ENCODE measurements around the gene SDK2. TPM values are rescaled to one million over a fixed set of nuclear protein-coding genes. Genes with fewer than 3 reads are reported as not detected.

SDK2 gene
- total and polyA plus RNA-seq, 4 donors = 0.15 to 5.3 (median 2.5) TPM

- 98 to 99% methylated on average over 3 of the region's 3 CpGs for WGBS, 2 donors
- no peaks in the 10 kb centered on the region for H3K4me1 ChIP-seq (ENCODE audit: control insufficient read depth in 1 of 2, insufficient read depth in 2 of 2, low read length in 2 of 2)
- no peak overlapping the region for H3K4me3 ChIP-seq (ENCODE audit: low read length in 2 of 2)
- H3K27me3 ChIP-seq (ENCODE audit: control insufficient read depth in 1 of 2, insufficient read depth in 2 of 2, low read length in 1 of 2) = no peaks in the 10 kb centered on the region
- ATAC-seq (ENCODE audit: low FRiP score) (no peak), DNase-seq (no peak)
- H3K36me3 ChIP-seq (ENCODE audit: control insufficient read depth in 1 of 2, insufficient read depth in 2 of 2, low read length in 1 of 2) = no peaks in the 10 kb centered on the region
- no peaks in the 10 kb centered on the region for H3K9me3 ChIP-seq (ENCODE audit: control insufficient read depth, low read length)
- intact Hi-C loops (cut with DNase I) = no loop called here
- no peak overlapping the region for H3K27ac ChIP-seq (ENCODE audit: low read depth in 1 of 2, low read length in 2 of 2)
These were observed 192.2 kb downstream of the SDK2 start for GRCh38 chr17:73452009-73452408.

- ATAC-seq (ENCODE audit: low FRiP score) = peak; percentile 8
- H3K27me3 ChIP-seq (ENCODE audit: control insufficient read depth in 1 of 2, insufficient read depth in 2 of 2, low read length in 1 of 2) = no peaks in the 10 kb centered on the region
These were observed 196.9 kb downstream of the SDK2 start for GRCh38 chr17:73447319-73447718.

GRCh38 chr17:73446617-73447016 lies 197.6 kb downstream of the SDK2 start:
- no peak for ATAC-seq (ENCODE audit: low FRiP score)
- intact Hi-C loops (cut with DNase I) = no loop called here
- WGBS, 2 donors = 73 to 75% methylated on average over 9 of the region's 9 CpGs
- no peak for DNase-seq
- Histone ChIP-seq H3K9me3 (ENCODE audit: control insufficient read depth, low read length) (no peaks in the 10 kb centered on the region), H3K27ac (ENCODE audit: low read depth in 1 of 2, low read length in 2 of 2) (no peak overlapping the region), H3K4me3 (ENCODE audit: low read length in 2 of 2) (no peak overlapping the region), H3K36me3 (ENCODE audit: control insufficient read depth in 1 of 2, insufficient read depth in 2 of 2, low read length in 1 of 2) (no peaks in the 10 kb centered on the region), H3K27me3 (ENCODE audit: control insufficient read depth in 1 of 2, insufficient read depth in 2 of 2, low read length in 1 of 2) (no peaks in the 10 kb centered on the region), H3K4me1 (ENCODE audit: control insufficient read depth in 1 of 2, insufficient read depth in 2 of 2, low read length in 2 of 2) (no peaks in the 10 kb centered on the region)

More at GRCh38 chr17:73447319-73447718, 196.9 kb downstream of the SDK2 start:
- no peak overlapping the region for H3K4me3 ChIP-seq (ENCODE audit: low read length in 2 of 2)
- no peak for DNase-seq
- intact Hi-C loops (cut with DNase I) = no loop called here
- no peak overlapping the region for H3K27ac ChIP-seq (ENCODE audit: low read depth in 1 of 2, low read length in 2 of 2)
- H3K4me1 ChIP-seq (ENCODE audit: control insufficient read depth in 1 of 2, insufficient read depth in 2 of 2, low read length in 2 of 2) = no peaks in the 10 kb centered on the region
- H3K36me3 ChIP-seq (ENCODE audit: control insufficient read depth in 1 of 2, insufficient read depth in 2 of 2, low read length in 1 of 2) = no peaks in the 10 kb centered on the region
- 78 to 81% methylated on average over 18 of the region's 18 CpGs for WGBS, 2 donors
- H3K9me3 ChIP-seq (ENCODE audit: control insufficient read depth, low read length) = no peaks in the 10 kb centered on the region

DNA sequence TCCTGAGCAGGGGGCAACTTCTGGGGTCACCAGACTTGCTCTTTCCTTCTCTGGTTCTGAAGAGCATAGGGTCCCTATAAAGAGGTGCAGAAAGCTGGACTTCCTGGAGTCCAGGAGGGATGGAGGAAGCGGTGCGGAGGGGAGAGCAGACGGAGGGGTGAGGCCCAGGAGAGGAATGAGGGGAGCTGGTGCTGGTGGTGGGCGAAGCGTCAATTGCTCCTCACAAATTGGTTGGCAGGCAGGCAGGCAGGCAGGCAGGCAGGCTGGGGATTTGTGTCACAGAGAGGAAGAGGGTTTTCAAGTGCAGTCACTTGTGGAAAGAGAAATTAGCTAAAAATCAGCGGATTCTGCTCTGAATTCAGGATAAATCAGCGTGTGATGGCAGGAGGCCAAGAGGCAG lies 198.8 kb downstream of the SDK2 start:
- WGBS, 2 donors = 88 to 90% methylated on average over 7 of the region's 7 CpGs

DNA sequence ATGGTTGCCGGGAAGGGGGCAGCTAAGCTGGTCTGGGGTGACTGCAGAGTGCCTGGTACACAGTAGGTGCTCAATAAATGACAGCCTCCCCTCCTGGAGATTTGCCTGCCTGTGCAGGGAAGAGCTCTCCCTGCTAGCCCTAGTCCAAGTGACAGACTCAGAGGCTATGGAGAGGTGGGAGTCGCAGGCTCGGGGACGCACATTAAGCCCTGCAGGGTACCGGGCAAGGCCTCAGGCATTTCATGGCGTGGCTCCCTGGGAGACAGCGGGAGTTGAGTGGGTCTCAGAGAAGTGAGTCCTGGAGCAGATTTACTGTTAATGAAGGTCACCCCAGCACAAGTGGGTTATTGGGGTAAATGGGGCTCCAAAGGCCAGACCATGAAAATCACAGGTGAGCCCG lies 200.2 kb downstream of the SDK2 start:
- Histone ChIP-seq H3K4me1 (ENCODE audit: control insufficient read depth in 1 of 2, insufficient read depth in 2 of 2, low read length in 2 of 2) (no peaks in the 10 kb centered on the region), H3K27ac (ENCODE audit: low read depth in 1 of 2, low read length in 2 of 2) (no peak overlapping the region), H3K4me3 (ENCODE audit: low read length in 2 of 2) (no peak overlapping the region), H3K27me3 (ENCODE audit: control insufficient read depth in 1 of 2, insufficient read depth in 2 of 2, low read length in 1 of 2) (no peaks in the 10 kb centered on the region), H3K36me3 (ENCODE audit: control insufficient read depth in 1 of 2, insufficient read depth in 2 of 2, low read length in 1 of 2) (no peaks in the 10 kb centered on the region), H3K9me3 (ENCODE audit: control insufficient read depth, low read length) (no peaks in the 10 kb centered on the region)
- ATAC-seq (ENCODE audit: low FRiP score) (no peak), DNase-seq (no peak)
- intact Hi-C loops (cut with DNase I) = no loop called here
- WGBS, 2 donors = 95 to 99% methylated on average over 8 of the region's 8 CpGs

More for the DNA sequence above, 198.8 kb downstream of the SDK2 start:
- no peak for ATAC-seq (ENCODE audit: low FRiP score)
- no peak overlapping the region for H3K4me3 ChIP-seq (ENCODE audit: low read length in 2 of 2)
- H3K4me1 ChIP-seq (ENCODE audit: control insufficient read depth in 1 of 2, insufficient read depth in 2 of 2, low read length in 2 of 2) = no peaks in the 10 kb centered on the region
- H3K27me3 ChIP-seq (ENCODE audit: control insufficient read depth in 1 of 2, insufficient read depth in 2 of 2, low read length in 1 of 2) = no peaks in the 10 kb centered on the region
- no peaks in the 10 kb centered on the region for H3K9me3 ChIP-seq (ENCODE audit: control insufficient read depth, low read length)
- no peak overlapping the region for H3K27ac ChIP-seq (ENCODE audit: low read depth in 1 of 2, low read length in 2 of 2)
- H3K36me3 ChIP-seq (ENCODE audit: control insufficient read depth in 1 of 2, insufficient read depth in 2 of 2, low read length in 1 of 2) = no peaks in the 10 kb centered on the region
- intact Hi-C loops (cut with DNase I) = no loop called here
- no peak for DNase-seq

DNA sequence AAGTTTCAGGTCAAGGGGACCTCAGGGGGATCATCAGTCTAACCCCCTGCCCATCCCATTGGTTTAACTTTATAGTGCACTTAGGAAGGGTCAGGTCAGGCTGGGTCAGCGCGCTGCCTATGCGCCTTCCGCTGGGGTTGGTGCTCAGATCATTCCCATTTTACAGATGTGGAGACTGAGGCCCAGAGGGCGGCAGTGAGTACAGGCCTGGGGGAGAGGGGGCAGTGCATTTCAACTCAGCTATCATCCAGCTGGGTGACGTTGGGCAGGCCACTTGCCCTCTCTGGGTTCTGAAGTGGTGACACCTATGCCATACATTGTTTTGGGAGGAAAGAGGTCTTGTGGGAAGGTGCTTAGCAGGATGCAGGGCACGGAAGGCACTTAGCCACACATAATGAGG lies 204.6 kb downstream of the SDK2 start:
- WGBS, 2 donors = 97% methylated on average over 7 of the region's 7 CpGs

DNA sequence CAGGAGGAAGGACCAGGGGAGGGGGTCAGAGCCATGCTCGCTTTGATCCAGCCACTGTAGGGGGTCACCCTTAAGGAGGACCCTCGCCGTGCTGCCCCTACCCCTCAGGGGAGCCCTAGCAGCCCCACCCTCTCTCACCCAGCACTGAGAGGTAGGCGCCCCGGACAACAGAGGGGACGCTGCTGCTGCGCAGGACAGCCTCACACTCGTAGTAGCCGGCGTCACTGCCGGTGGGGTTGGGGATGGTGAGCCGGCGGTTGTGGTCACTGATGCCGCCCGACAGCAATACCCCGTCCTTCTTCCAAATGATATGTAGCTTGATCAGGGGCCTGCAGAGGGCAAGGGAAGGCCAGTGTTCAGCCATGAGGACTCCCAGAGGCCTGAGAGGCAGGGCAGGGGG lies 206.4 kb downstream of the SDK2 start:
- Histone ChIP-seq H3K36me3 (ENCODE audit: control insufficient read depth in 1 of 2, insufficient read depth in 2 of 2, low read length in 1 of 2) (no peaks in the 10 kb centered on the region), H3K27ac (ENCODE audit: low read depth in 1 of 2, low read length in 2 of 2) (no peak overlapping the region), H3K9me3 (ENCODE audit: control insufficient read depth, low read length) (no peaks in the 10 kb centered on the region), H3K4me1 (ENCODE audit: control insufficient read depth in 1 of 2, insufficient read depth in 2 of 2, low read length in 2 of 2) (no peaks in the 10 kb centered on the region), H3K27me3 (ENCODE audit: control insufficient read depth in 1 of 2, insufficient read depth in 2 of 2, low read length in 1 of 2) (no peaks in the 10 kb centered on the region), H3K4me3 (ENCODE audit: low read length in 2 of 2) (no peak overlapping the region)
- ATAC-seq (ENCODE audit: low FRiP score) (no peak), DNase-seq (no peak)
- 91 to 94% methylated on average over 16 of the region's 16 CpGs for WGBS, 2 donors
- intact Hi-C loops (cut with DNase I) = no loop called here

More for the DNA sequence above, 204.6 kb downstream of the SDK2 start:
- no peaks in the 10 kb centered on the region for H3K4me1 ChIP-seq (ENCODE audit: control insufficient read depth in 1 of 2, insufficient read depth in 2 of 2, low read length in 2 of 2)
- DNase-seq (no peak), ATAC-seq (ENCODE audit: low FRiP score) (no peak)
- no peaks in the 10 kb centered on the region for H3K9me3 ChIP-seq (ENCODE audit: control insufficient read depth, low read length)
- intact Hi-C loops (cut with DNase I) = no loop called here
- no peaks in the 10 kb centered on the region for H3K27me3 ChIP-seq (ENCODE audit: control insufficient read depth in 1 of 2, insufficient read depth in 2 of 2, low read length in 1 of 2)
- no peak overlapping the region for H3K4me3 ChIP-seq (ENCODE audit: low read length in 2 of 2)
- H3K36me3 ChIP-seq (ENCODE audit: control insufficient read depth in 1 of 2, insufficient read depth in 2 of 2, low read length in 1 of 2) = no peaks in the 10 kb centered on the region
- no peak overlapping the region for H3K27ac ChIP-seq (ENCODE audit: low read depth in 1 of 2, low read length in 2 of 2)

DNA sequence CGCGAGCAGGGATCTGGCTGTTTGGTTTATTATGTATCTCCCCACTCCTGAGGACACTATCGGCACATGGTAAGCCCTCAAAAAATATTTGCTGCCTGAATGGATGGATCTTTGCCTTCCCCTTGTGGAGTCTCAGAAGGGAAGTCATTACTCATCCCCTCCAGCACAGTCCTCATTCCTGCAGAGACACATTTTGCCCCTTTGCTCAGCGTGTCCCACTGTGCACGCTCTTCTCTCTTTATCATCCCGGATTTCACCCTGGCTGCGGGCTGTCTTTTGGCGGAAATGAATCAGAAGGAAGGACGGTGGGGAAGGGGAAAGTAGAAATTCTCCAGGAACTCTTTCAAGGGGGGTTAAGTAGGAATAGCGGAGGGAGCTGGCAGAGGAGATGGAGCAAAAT lies 207.3 kb downstream of the SDK2 start:
- intact Hi-C loops (cut with DNase I) = no loop called here
- WGBS, 2 donors = 58 to 70% methylated on average over 10 of the region's 10 CpGs
- H3K27ac ChIP-seq (ENCODE audit: low read depth in 1 of 2, low read length in 2 of 2) = no peak overlapping the region
- H3K9me3 ChIP-seq (ENCODE audit: control insufficient read depth, low read length) = no peaks in the 10 kb centered on the region
- no peak overlapping the region for H3K4me3 ChIP-seq (ENCODE audit: low read length in 2 of 2)
- no peaks in the 10 kb centered on the region for H3K4me1 ChIP-seq (ENCODE audit: control insufficient read depth in 1 of 2, insufficient read depth in 2 of 2, low read length in 2 of 2)
- no peaks in the 10 kb centered on the region for H3K27me3 ChIP-seq (ENCODE audit: control insufficient read depth in 1 of 2, insufficient read depth in 2 of 2, low read length in 1 of 2)
- ATAC-seq (ENCODE audit: low FRiP score) (no peak), DNase-seq (no peak)
- no peaks in the 10 kb centered on the region for H3K36me3 ChIP-seq (ENCODE audit: control insufficient read depth in 1 of 2, insufficient read depth in 2 of 2, low read length in 1 of 2)

DNA sequence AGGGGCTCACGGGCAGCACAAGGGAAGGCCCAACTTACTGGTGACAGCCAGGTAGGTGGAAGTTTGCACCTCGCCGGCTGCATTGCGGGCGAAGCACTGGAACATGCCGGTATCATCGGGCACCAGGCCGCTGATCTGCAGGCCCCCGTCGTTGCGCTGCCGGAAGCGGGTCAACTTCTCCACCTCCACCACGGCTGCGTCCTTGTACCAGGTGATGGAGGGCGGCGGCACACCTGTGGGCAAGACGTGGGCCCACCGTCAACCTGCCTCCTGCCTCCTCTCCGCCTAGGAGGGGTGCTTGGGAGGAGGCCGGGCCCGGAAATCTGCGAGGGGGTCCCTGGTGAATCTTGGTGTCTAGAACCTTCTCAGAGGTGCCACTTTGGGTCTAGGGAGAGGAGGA lies 208.8 kb downstream of the SDK2 start:
- DNase-seq = no peak
- Histone ChIP-seq H3K4me1 (ENCODE audit: control insufficient read depth in 1 of 2, insufficient read depth in 2 of 2, low read length in 2 of 2) (no peaks in the 10 kb centered on the region), H3K27me3 (ENCODE audit: control insufficient read depth in 1 of 2, insufficient read depth in 2 of 2, low read length in 1 of 2) (no peaks in the 10 kb centered on the region), H3K27ac (ENCODE audit: low read depth in 1 of 2, low read length in 2 of 2) (no peak overlapping the region), H3K4me3 (ENCODE audit: low read length in 2 of 2) (no peak overlapping the region), H3K36me3 (ENCODE audit: control insufficient read depth in 1 of 2, insufficient read depth in 2 of 2, low read length in 1 of 2) (no peaks in the 10 kb centered on the region), H3K9me3 (ENCODE audit: control insufficient read depth, low read length) (no peaks in the 10 kb centered on the region)
- WGBS, 2 donors = 96 to 99% methylated on average over 23 of the region's 23 CpGs
- no peak for ATAC-seq (ENCODE audit: low FRiP score)
- intact Hi-C loops (cut with DNase I) = no loop called here
